ENCODE measurements around the gene METTL9. TPM values are rescaled to one million over a fixed set of nuclear protein-coding genes. Genes with fewer than 3 reads are reported as not detected.

Gene METTL9
- total and polyA plus RNA-seq, 9 of the 15 experiments (the other 6 are each of a cell fraction or from before 2014, with no cell fraction given), result 12.2 to 107 (median 79.1) TPM

DNA sequence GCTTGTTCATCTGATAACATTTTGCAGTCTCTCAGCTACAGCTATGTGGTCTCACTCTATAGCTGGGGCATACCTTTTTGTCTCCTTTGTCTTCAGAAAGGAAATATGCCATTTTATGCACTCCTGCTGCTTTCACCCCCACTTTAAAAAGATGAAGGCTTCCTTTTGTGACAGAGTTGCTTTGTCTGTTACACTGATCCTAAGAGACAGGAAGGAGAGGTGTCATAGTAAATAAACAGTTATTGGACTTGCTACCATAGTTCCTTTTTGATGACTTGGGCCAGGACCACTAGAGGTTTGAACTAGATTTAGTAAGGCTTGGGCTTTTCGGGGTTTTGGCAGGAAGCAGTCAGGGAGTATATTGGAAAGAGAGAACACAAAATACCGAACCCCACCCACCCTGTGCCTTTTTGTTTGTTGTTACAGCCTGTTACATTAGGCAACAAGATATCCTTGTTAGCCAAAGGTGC is 1.8 kb upstream of the METTL9 start:
- H2AFZ ChIP-seq (ENCODE audit: low read depth, low read length), result peak overlapping the region; percentile 69
- H3K36me3 ChIP-seq (ENCODE audit: control insufficient read depth, insufficient read depth, low read length), result no peaks in the 10 kb centered on the region
- ChIA-PET CTCF (ENCODE audit: low intra/inter-chr PET ratio) (no interaction called here), POLR2A (interaction anchor here (0.6 to 1.6 kb wide), 3 partner anchors 9 to 1072 kb away, joined by 3 to 4 read pairs (median 3); no protein-coding TSS in a partner anchor)
- H3K27me3 ChIP-seq (ENCODE audit: control insufficient read depth in 2 of 2, insufficient read depth in 2 of 2, low read length in 2 of 2), result no peaks in the 10 kb centered on the region; a peak in 1 of 5 replicates
- no peak overlapping the region for H3K4me3 ChIP-seq
- ATAC-seq, result no peak
- peak; percentile 19 for FAIRE-seq
- no peak overlapping the region for H3K27ac ChIP-seq (ENCODE audit: extremely low read depth, low read depth, low read length)
- H3K4me1 ChIP-seq (replicated peaks in 1 of 2; ENCODE audit: control insufficient read depth in 2 of 2, insufficient read depth in 2 of 2, low read length in 2 of 2), result peaks cover 11 to 14% of the 10 kb centered on the region in 2 experiments; a peak in 4 of 5 replicates
- in situ Hi-C loops (cut with MboI) (loop anchor here (25.0 kb wide), 1 partner anchor 965 kb away; no protein-coding TSS in a partner anchor), intact Hi-C loops (cut with micrococcal nuclease) (no loop called here)
- no peak overlapping the region for H3K9ac ChIP-seq (ENCODE audit: insufficient read depth in 1 of 2, low read depth in 2 of 2, low read length in 2 of 2)
- TF ChIP-seq, protein P1, sequence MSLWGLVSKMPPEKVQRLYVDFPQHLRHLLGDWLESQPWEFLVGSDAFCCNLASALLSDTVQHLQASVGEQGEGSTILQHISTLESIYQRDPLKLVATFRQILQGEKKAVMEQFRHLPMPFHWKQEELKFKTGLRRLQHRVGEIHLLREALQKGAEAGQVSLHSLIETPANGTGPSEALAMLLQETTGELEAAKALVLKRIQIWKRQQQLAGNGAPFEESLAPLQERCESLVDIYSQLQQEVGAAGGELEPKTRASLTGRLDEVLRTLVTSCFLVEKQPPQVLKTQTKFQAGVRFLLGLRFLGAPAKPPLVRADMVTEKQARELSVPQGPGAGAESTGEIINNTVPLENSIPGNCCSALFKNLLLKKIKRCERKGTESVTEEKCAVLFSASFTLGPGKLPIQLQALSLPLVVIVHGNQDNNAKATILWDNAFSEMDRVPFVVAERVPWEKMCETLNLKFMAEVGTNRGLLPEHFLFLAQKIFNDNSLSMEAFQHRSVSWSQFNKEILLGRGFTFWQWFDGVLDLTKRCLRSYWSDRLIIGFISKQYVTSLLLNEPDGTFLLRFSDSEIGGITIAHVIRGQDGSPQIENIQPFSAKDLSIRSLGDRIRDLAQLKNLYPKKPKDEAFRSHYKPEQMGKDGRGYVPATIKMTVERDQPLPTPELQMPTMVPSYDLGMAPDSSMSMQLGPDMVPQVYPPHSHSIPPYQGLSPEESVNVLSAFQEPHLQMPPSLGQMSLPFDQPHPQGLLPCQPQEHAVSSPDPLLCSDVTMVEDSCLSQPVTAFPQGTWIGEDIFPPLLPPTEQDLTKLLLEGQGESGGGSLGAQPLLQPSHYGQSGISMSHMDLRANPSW (CRISPR knock-in tag; IDR thresholded peaks at IDR 0.05), result no peak
- TF ChIP-seq MBD2 (IDR thresholded peaks at IDR 0.05; ENCODE audit: borderline replicate concordance, low read depth), result no peak
- TF ChIP-seq ZSCAN32 (CRISPR knock-in tag; IDR thresholded peaks at IDR 0.05), result no peak
- no peak for TF ChIP-seq KLF13 (tag; IDR thresholded peaks at IDR 0.05; ENCODE audit: borderline replicate concordance, low read depth)
- TF ChIP-seq FOXJ3 (CRISPR knock-in tag; IDR thresholded peaks at IDR 0.05), result no peak
- no peak for TF ChIP-seq ZC3H11A (IDR thresholded peaks at IDR 0.05; ENCODE audit: low read depth, low read length)
- TF ChIP-seq, protein P2, sequence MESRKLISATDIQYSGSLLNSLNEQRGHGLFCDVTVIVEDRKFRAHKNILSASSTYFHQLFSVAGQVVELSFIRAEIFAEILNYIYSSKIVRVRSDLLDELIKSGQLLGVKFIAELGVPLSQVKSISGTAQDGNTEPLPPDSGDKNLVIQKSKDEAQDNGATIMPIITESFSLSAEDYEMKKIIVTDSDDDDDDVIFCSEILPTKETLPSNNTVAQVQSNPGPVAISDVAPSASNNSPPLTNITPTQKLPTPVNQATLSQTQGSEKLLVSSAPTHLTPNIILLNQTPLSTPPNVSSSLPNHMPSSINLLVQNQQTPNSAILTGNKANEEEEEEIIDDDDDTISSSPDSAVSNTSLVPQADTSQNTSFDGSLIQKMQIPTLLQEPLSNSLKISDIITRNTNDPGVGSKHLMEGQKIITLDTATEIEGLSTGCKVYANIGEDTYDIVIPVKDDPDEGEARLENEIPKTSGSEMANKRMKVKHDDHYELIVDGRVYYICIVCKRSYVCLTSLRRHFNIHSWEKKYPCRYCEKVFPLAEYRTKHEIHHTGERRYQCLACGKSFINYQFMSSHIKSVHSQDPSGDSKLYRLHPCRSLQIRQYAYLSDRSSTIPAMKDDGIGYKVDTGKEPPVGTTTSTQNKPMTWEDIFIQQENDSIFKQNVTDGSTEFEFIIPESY (CRISPR knock-in tag; IDR thresholded peaks at IDR 0.05), result no peak
- no peak for TF ChIP-seq ZNF175 (CRISPR knock-in tag; IDR thresholded peaks at IDR 0.05; ENCODE audit: low read depth)
- no peaks in the 10 kb centered on the region for H4K20me1 ChIP-seq (replicated peaks; ENCODE audit: control insufficient read depth, insufficient read depth, low read length)
- WGBS (ENCODE audit: insufficient coverage, low coverage, missing lambda C conversion rate), result 85% methylated on average over 2 of the region's 2 CpGs
- no peaks in the 10 kb centered on the region for H3K9me1 ChIP-seq (ENCODE audit: control insufficient read depth, insufficient read depth, low read length)
- no peaks in the 10 kb centered on the region for H3K9me3 ChIP-seq (replicated peaks; ENCODE audit: control insufficient read depth, insufficient read depth, low read depth, low read length)
- no TSS peak for BruUV-seq (replicated peaks)
- no peak overlapping the region for H3K4me2 ChIP-seq (ENCODE audit: insufficient read depth, low read length)
- no peak for DNase-seq (ENCODE audit: extremely low read depth in 1 of 4, low spot score in 3 of 4)
- H3K79me2 ChIP-seq (ENCODE audit: control insufficient read depth, insufficient read depth, low read length), result peaks cover 28% of the 10 kb centered on the region

Data from K562 (cell line).